ENCODE results near the gene CACNA2D1. TPM values are rescaled to one million over a fixed set of nuclear protein-coding genes. Genes with fewer than 3 reads are reported as not detected.

Gene CACNA2D1
- total RNA-seq, 1 donor from 2014 or later = 1.5 TPM

DNA sequence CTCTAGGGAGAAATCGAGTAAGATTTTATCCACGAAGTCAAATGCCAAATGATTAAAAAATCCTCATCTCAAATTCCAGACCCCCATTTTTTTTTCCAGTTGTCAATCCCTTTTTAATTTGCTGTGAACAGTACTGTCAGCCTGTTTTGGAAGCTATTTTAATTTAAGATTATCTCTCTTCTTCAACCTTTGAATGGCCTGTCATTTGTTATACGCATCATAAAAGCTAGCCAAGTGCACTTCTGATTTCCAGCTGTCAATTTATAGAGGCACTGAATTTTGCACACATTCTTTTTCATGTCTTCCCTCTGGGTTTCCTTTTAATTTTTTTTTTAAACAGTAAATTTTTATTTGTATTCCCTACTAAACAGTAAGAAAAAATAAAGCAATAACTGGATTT lies 337.4 kb downstream of the CACNA2D1 start:
- Histone ChIP-seq H3K79me2 (ENCODE audit: low read depth) (no peaks in the 10 kb centered on the region), H3K4me1 (peaks cover 29% of the 10 kb centered on the region), H3K36me3 (no peaks in the 10 kb centered on the region), H2AFZ (replicated peaks) (no peak overlapping the region), H3K27ac (no peak overlapping the region), H4K20me1 (ENCODE audit: low read depth) (no peaks in the 10 kb centered on the region), H3K27me3 (no peaks in the 10 kb centered on the region), H3K9me3 (ENCODE audit: low read depth) (no peaks in the 10 kb centered on the region), H3K4me2 (no peak overlapping the region), H3K4me3 (no peak overlapping the region), H3F3A (ENCODE audit: low read depth) (peaks cover 8% of the 10 kb centered on the region), H3K9ac (no peak overlapping the region)
- H3K27me3 Mint-ChIP-seq (ENCODE audit: insufficient read depth, low read depth) = no peaks in the 10 kb centered on the region
- no peak overlapping the region for H3K4me3 Mint-ChIP-seq
- DNase-seq (ENCODE audit: low spot score) = no peak
- TF ChIP-seq EZH2 (IDR thresholded peaks at IDR 0.05) (no peak), EZH2phosphoT487 (IDR thresholded peaks at IDR 0.05) (no peak)
- TF ChIP-seq, protein P1, sequence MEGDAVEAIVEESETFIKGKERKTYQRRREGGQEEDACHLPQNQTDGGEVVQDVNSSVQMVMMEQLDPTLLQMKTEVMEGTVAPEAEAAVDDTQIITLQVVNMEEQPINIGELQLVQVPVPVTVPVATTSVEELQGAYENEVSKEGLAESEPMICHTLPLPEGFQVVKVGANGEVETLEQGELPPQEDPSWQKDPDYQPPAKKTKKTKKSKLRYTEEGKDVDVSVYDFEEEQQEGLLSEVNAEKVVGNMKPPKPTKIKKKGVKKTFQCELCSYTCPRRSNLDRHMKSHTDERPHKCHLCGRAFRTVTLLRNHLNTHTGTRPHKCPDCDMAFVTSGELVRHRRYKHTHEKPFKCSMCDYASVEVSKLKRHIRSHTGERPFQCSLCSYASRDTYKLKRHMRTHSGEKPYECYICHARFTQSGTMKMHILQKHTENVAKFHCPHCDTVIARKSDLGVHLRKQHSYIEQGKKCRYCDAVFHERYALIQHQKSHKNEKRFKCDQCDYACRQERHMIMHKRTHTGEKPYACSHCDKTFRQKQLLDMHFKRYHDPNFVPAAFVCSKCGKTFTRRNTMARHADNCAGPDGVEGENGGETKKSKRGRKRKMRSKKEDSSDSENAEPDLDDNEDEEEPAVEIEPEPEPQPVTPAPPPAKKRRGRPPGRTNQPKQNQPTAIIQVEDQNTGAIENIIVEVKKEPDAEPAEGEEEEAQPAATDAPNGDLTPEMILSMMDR (IDR thresholded peaks at IDR 0.05) = no peak
- H3K36me3 Mint-ChIP-seq = no peaks in the 10 kb centered on the region
- no peak overlapping the region for H3K27ac Mint-ChIP-seq
- H3K9me3 Mint-ChIP-seq = no peaks in the 10 kb centered on the region
- peaks cover 33% of the 10 kb centered on the region for H3K4me1 Mint-ChIP-seq

DNA sequence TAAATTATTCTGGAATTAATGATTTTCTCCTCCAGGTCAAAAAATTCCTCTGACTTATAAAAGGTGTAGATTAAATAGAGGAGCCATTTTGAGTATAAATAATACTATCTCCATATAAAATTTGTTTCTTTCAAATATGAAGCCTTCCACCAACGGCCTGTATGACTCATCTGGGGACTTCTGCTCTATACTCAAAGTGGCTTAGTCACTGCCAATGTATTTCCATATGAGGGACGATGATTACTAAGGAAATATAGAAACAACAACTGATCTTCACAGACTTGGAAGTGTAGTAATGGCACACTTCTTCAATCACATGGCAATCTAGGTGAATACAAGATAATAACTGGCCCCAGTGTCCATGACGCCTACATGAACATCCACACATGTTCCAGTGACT lies 338.1 kb downstream of the CACNA2D1 start:
- Mint-ChIP-seq H3K27ac (peak overlapping the region; percentile 32), H3K9me3 (no peaks in the 10 kb centered on the region), H3K36me3 (no peaks in the 10 kb centered on the region), H3K27me3 (ENCODE audit: insufficient read depth, low read depth) (no peaks in the 10 kb centered on the region), H3K4me3 (no peak overlapping the region), H3K4me1 (peaks cover 29% of the 10 kb centered on the region)
- no peaks in the 10 kb centered on the region for H4K20me1 ChIP-seq (ENCODE audit: low read depth)
- DNase-seq (ENCODE audit: low spot score) = no peak
- H3F3A ChIP-seq (ENCODE audit: low read depth) = peaks cover 4% of the 10 kb centered on the region
- no peaks in the 10 kb centered on the region for H3K79me2 ChIP-seq (ENCODE audit: low read depth)
- no peaks in the 10 kb centered on the region for H3K36me3 ChIP-seq
- no peak overlapping the region for H3K27ac ChIP-seq
- no peak overlapping the region for H2AFZ ChIP-seq (replicated peaks)
- no peak overlapping the region for H3K4me3 ChIP-seq
- no peak for TF ChIP-seq EZH2 (IDR thresholded peaks at IDR 0.05)
- TF ChIP-seq EZH2phosphoT487 (IDR thresholded peaks at IDR 0.05) = no peak
- TF ChIP-seq, protein P1 (IDR thresholded peaks at IDR 0.05) = no peak
- no peak overlapping the region for H3K9ac ChIP-seq
- H3K9me3 ChIP-seq (ENCODE audit: low read depth) = no peaks in the 10 kb centered on the region
- no peak overlapping the region for H3K4me2 ChIP-seq
- peaks cover 23% of the 10 kb centered on the region for H3K4me1 ChIP-seq
- no peaks in the 10 kb centered on the region for H3K27me3 ChIP-seq

DNA sequence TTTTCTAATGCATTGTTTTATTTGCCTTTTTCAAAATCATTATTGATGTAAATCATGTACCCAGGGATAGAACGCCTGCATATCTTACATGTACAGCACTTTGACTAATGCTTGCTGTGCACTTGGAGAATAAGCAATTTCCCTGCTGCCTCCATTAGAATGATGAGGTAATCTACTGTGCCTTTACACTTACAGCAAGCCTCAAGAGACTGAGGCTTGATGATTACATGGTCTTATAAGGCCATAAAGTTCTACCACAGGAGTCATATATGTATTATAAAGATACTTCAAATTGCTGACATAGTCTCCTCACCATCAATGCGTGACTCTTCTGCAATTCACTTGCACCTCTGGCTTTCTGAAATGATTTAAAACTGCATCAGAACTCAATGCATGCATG lies 345.2 kb downstream of the CACNA2D1 start:
- TF ChIP-seq EZH2 (IDR thresholded peaks at IDR 0.05) (no peak), EZH2phosphoT487 (IDR thresholded peaks at IDR 0.05) (no peak)
- TF ChIP-seq, protein P1 (IDR thresholded peaks at IDR 0.05) = no peak
- Histone ChIP-seq H3K27ac (no peak overlapping the region), H3K4me2 (no peak overlapping the region), H3K9ac (no peak overlapping the region), H4K20me1 (ENCODE audit: low read depth) (no peaks in the 10 kb centered on the region), H3K4me3 (no peak overlapping the region), H3K27me3 (no peaks in the 10 kb centered on the region), H2AFZ (replicated peaks) (no peak overlapping the region), H3K9me3 (ENCODE audit: low read depth) (no peaks in the 10 kb centered on the region), H3K79me2 (ENCODE audit: low read depth) (no peaks in the 10 kb centered on the region), H3K36me3 (no peaks in the 10 kb centered on the region), H3K4me1 (no peaks in the 10 kb centered on the region), H3F3A (ENCODE audit: low read depth) (no peaks in the 10 kb centered on the region)
- Mint-ChIP-seq H3K4me1 (no peaks in the 10 kb centered on the region), H3K27ac (no peak overlapping the region), H3K36me3 (peaks cover 4% of the 10 kb centered on the region), H3K27me3 (ENCODE audit: insufficient read depth, low read depth) (no peaks in the 10 kb centered on the region), H3K9me3 (no peaks in the 10 kb centered on the region), H3K4me3 (no peak overlapping the region)
- no peak for DNase-seq (ENCODE audit: low spot score)

All from neural progenitor cell (in vitro differentiated cells).